Panc1 (cell line): ENCODE data around the gene CFAP20DC.

Source experiments
- CTCF ChIP-seq: fragments of 450-650 bp; IDR thresholded peaks from 2 replicates; pipeline ENCODE4 v1.5.1; 2017; ENCODE audit warnings: mild to moderate bottlenecking
- POLR2AphosphoS5 ChIP-seq: IDR thresholded peaks from 2 replicates; pipeline ENCODE4 v1.6.1; 2012; ENCODE audit warnings: mild to moderate bottlenecking, low read depth, low read length, moderate library complexity
- REST ChIP-seq, 2 experiments: IDR thresholded peaks; 2 replicates each; pipeline ENCODE4 v1.6.1; 2011 to 2012; ENCODE audit warnings: low read depth in 2 of 2, control low read depth in 1 of 2, low read length in 1 of 2, mild to moderate bottlenecking in 1 of 2, moderate library complexity in 1 of 2; ENCODE audit not compliant: insufficient read depth in 1 of 2
- SIN3A ChIP-seq: IDR thresholded peaks from 2 replicates; pipeline ENCODE4 v1.6.1; 2012; ENCODE audit warnings: low read depth, mild to moderate bottlenecking, low read length, moderate library complexity, borderline replicate concordance; ENCODE audit not compliant: insufficient read depth
- TCF7L2 ChIP-seq: IDR thresholded peaks from 2 replicates; pipeline ENCODE4 v1.6.1; 2011; ENCODE audit warnings: mild to moderate bottlenecking, low read depth, low read length, inconsistent platforms

- TF ChIP-seq CTCF = no peak
- no peak for TF ChIP-seq SIN3A
- TF ChIP-seq POLR2AphosphoS5 = no peak
- TF ChIP-seq TCF7L2 = no peak
- TF ChIP-seq REST (IDR thresholded peaks at IDR 0.05; ENCODE audit: insufficient read depth in 1 of 2, low read depth in 2 of 2, low read length in 1 of 2) = no peak
These were observed 63.2 kb downstream of the CFAP20DC start for GRCh38 chr3:58986654-58987053.
